Measurements from ENCODE around the gene CHST15. TPM values are rescaled to one million over a fixed set of nuclear protein-coding genes. Genes with fewer than 3 reads are reported as not detected.

The CHST15 gene
- polyA plus RNA-seq, 1 donor from 2014 or later: 0.79 TPM

GRCh38 chr10:124079864-124080263 is 13.5 kb downstream of the CHST15 start:
- Histone ChIP-seq H2AFZ (ENCODE audit: low read depth, low read length) (no peak overlapping the region), H3K27me3 (ENCODE audit: insufficient read depth, low read depth, low read length) (no peaks in the 10 kb centered on the region), H3K9ac (ENCODE audit: low read length) (no peak overlapping the region), H3K9me2 (ENCODE audit: insufficient read depth, low read length) (no peaks in the 10 kb centered on the region), H3K4me2 (ENCODE audit: low read length) (no peak overlapping the region), H3K9me3 (ENCODE audit: low read length) (no peaks in the 10 kb centered on the region), H3K36me3 (ENCODE audit: insufficient read depth, low read length) (no peaks in the 10 kb centered on the region), H3K4me3 (ENCODE audit: low read length) (no peak overlapping the region), H3K27ac (ENCODE audit: low read length) (no peak overlapping the region), H4K20me1 (ENCODE audit: insufficient read depth) (no peaks in the 10 kb centered on the region), H3K79me2 (replicated peaks; ENCODE audit: insufficient read depth, low read length) (no peaks in the 10 kb centered on the region), H3F3A (ENCODE audit: insufficient read depth, low read length, poor library complexity, severe bottlenecking) (no peaks in the 10 kb centered on the region)
- TF ChIP-seq EZH2 (IDR thresholded peaks at IDR 0.05; ENCODE audit: borderline replicate concordance, insufficient read depth, low read length, poor library complexity, severe bottlenecking): no peak
- no peak for TF ChIP-seq REST (IDR thresholded peaks at IDR 0.05; ENCODE audit: borderline replicate concordance)
- TF ChIP-seq TAF1 (IDR thresholded peaks at IDR 0.05; ENCODE audit: low read depth): no peak
- no peak for TF ChIP-seq MXI1 (conservative IDR thresholded peaks at IDR 0.05; ENCODE audit: poor library complexity, severe bottlenecking)
- no peak for TF ChIP-seq SMC3 (conservative IDR thresholded peaks at IDR 0.05; ENCODE audit: poor library complexity)

- H2AFZ ChIP-seq (ENCODE audit: low read depth, low read length): no peak overlapping the region
- H3K79me2 ChIP-seq (replicated peaks; ENCODE audit: insufficient read depth, low read length): no peaks in the 10 kb centered on the region
- H3K9ac ChIP-seq (ENCODE audit: low read length): no peak overlapping the region
- no peaks in the 10 kb centered on the region for H4K20me1 ChIP-seq (ENCODE audit: insufficient read depth)
- H3K27me3 ChIP-seq (ENCODE audit: insufficient read depth, low read depth, low read length): no peaks in the 10 kb centered on the region
- H3K4me3 ChIP-seq (ENCODE audit: low read length): no peak overlapping the region
- no peaks in the 10 kb centered on the region for H3F3A ChIP-seq (ENCODE audit: insufficient read depth, low read length, poor library complexity, severe bottlenecking)
- no peaks in the 10 kb centered on the region for H3K36me3 ChIP-seq (ENCODE audit: insufficient read depth, low read length)
- TF ChIP-seq REST (IDR thresholded peaks at IDR 0.05; ENCODE audit: borderline replicate concordance) (no peak), EP300 (conservative IDR thresholded peaks at IDR 0.05; ENCODE audit: poor library complexity, severe bottlenecking) (no peak), TAF1 (IDR thresholded peaks at IDR 0.05; ENCODE audit: low read depth) (no peak), RAD21 (conservative IDR thresholded peaks at IDR 0.05) (no peak), EZH2 (IDR thresholded peaks at IDR 0.05; ENCODE audit: borderline replicate concordance, insufficient read depth, low read length, poor library complexity, severe bottlenecking) (no peak), CTCF (IDR thresholded peaks at IDR 0.05; ENCODE audit: poor library complexity, severe bottlenecking) (no peak), MXI1 (conservative IDR thresholded peaks at IDR 0.05; ENCODE audit: poor library complexity, severe bottlenecking) (no peak), POLR2AphosphoS5 (IDR thresholded peaks at IDR 0.05) (no peak), SMC3 (conservative IDR thresholded peaks at IDR 0.05; ENCODE audit: poor library complexity) (no peak)
- H3K9me2 ChIP-seq (ENCODE audit: insufficient read depth, low read length): no peaks in the 10 kb centered on the region
- H3K4me2 ChIP-seq (ENCODE audit: low read length): no peak overlapping the region
- no peak overlapping the region for H3K27ac ChIP-seq (ENCODE audit: low read length)
- H3K9me3 ChIP-seq (ENCODE audit: low read length): no peaks in the 10 kb centered on the region
Observed at GRCh38 chr10:124078714-124079113, 14.7 kb downstream of the CHST15 start.
